ENCODE data around the gene NLRP1. TPM values are rescaled to one million over a fixed set of nuclear protein-coding genes. Genes with fewer than 3 reads are reported as not detected.

NLRP1 gene
- total and polyA plus RNA-seq, 2 of the 13 experiments (the other 11 are each of a cell fraction or from before 2014, with no cell fraction given): 3.4 to 3.7 TPM

DNA sequence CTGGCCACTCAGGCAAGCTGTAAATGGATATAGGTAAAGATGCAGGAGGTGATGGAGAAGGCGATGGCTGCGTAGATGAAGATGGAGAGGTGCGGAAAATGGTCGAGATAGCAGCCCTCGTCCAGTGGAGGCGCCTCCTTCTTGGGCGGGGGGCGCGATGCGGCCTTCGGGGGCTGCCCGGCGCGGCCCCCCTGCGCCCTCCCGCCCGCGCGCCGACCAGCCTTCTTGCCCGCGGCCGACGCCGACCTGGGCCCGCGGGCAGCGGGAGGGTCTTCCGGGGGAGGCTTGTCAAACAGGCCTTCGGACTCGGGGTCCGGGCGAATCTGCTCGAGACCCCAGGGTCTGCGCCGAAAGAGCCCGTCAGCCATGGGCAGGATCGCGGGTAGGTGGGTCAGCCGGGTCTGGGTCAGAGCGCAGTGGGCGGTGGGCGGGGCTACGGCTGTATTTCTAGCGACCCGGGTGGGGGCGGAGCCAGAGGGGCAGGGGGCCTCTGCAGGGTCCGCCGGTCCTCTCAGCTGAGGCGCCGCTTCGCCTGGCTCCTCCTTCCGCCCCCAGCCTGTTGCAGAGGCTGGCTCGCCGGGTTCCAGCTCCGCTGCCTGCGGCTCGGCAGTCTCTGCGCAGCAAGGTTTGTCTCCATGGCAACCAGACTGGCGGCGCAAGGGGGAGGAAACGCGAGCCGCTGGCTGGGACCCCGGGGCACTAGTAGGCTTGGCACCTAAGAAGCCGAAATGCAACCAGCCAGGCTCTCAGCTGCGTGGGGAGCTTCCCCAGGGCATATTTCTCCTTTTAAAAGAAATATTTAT is 83.5 kb downstream of the NLRP1 start (continued):
- TF ChIP-seq ZNF780A (CRISPR knock-in tag; IDR thresholded peaks at IDR 0.05): no peak
- no peak for TF ChIP-seq ZNF672 (CRISPR knock-in tag; IDR thresholded peaks at IDR 0.05)
- TF ChIP-seq, protein P1, sequence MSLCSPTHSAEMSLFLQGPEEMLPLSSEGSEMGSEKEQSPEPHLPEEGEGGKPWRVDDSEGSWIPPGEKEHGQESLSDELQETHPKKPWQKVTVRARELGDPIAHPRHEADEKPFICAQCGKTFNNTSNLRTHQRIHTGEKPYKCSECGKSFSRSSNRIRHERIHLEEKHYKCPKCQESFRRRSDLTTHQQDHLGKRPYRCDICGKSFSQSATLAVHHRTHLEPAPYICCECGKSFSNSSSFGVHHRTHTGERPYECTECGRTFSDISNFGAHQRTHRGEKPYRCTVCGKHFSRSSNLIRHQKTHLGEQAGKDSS (CRISPR knock-in tag; IDR thresholded peaks at IDR 0.05; ENCODE audit: borderline replicate concordance, low read depth): no peak
- peak; percentile 69; the same call in 1 of the 2 replicates for TF ChIP-seq POGZ (CRISPR knock-in tag; IDR thresholded peaks at IDR 0.05)
- TF ChIP-seq ZNF570 (CRISPR knock-in tag; IDR thresholded peaks at IDR 0.05; ENCODE audit: borderline replicate concordance): no peak
- TF ChIP-seq ZNF724P (CRISPR knock-in tag; IDR thresholded peaks at IDR 0.05; ENCODE audit: borderline replicate concordance): peak; percentile 52; the same call in 1 of the 2 replicates
- peak; percentile 80 for TF ChIP-seq GABPB1 (CRISPR knock-in tag; IDR thresholded peaks at IDR 0.05)
- no peak for TF ChIP-seq SNRNP70 (IDR thresholded peaks at IDR 0.05; ENCODE audit: low read depth, low read length)
- 0 out of 2 replicates have a peak, but pooled peaks have one; percentile 9 for TF ChIP-seq RARA (CRISPR knock-in tag; IDR thresholded peaks at IDR 0.05)
- TF ChIP-seq, protein P2, sequence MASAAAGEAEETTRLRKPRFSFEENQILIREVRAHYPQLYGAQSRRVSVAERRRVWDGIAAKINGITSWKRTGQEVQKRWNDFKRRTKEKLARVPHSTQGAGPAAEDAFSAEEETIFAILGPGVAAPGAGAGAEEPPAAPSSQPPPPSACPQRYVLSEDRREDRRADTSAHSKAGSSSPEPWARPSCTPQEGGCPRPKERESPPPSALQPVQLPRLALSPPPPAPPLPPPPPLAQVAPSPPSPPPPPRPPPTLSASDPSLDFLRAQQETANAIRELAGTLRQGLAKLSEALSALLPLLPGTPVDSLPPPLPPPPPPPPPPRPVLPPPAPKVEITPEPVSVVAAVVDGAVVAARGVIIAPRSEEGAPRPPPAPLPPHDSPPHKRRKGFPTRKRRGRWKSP (CRISPR knock-in tag; IDR thresholded peaks at IDR 0.05): peak; percentile 98
- TF ChIP-seq, protein P3, sequence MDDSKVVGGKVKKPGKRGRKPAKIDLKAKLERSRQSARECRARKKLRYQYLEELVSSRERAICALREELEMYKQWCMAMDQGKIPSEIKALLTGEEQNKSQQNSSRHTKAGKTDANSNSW (CRISPR knock-in tag; IDR thresholded peaks at IDR 0.05; ENCODE audit: borderline replicate concordance): no peak
- TF ChIP-seq KLF6 (CRISPR knock-in tag; IDR thresholded peaks at IDR 0.05): 0 out of 2 replicates have a peak, but pooled peaks have one; percentile 27
- 0 out of 2 replicates have a peak, but pooled peaks have one; percentile 52 for TF ChIP-seq THAP11 (CRISPR knock-in tag; IDR thresholded peaks at IDR 0.05)
- TF ChIP-seq, protein P4, sequence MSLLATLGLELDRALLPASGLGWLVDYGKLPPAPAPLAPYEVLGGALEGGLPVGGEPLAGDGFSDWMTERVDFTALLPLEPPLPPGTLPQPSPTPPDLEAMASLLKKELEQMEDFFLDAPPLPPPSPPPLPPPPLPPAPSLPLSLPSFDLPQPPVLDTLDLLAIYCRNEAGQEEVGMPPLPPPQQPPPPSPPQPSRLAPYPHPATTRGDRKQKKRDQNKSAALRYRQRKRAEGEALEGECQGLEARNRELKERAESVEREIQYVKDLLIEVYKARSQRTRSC (CRISPR knock-in tag; IDR thresholded peaks at IDR 0.05; ENCODE audit: low read depth): no peak
- 0 out of 2 replicates have a peak, but pooled peaks have one; percentile 25 for TF ChIP-seq ZFP36L1 (CRISPR knock-in tag; IDR thresholded peaks at IDR 0.05)
- TF ChIP-seq XRCC5 (optimal IDR thresholded peaks at IDR 0.05; ENCODE audit: low read length): peak; percentile 26
- peak; percentile 32; the same call in 1 of the 2 replicates for TF ChIP-seq ZFY (CRISPR knock-in tag; IDR thresholded peaks at IDR 0.05)
- TF ChIP-seq, protein P5, sequence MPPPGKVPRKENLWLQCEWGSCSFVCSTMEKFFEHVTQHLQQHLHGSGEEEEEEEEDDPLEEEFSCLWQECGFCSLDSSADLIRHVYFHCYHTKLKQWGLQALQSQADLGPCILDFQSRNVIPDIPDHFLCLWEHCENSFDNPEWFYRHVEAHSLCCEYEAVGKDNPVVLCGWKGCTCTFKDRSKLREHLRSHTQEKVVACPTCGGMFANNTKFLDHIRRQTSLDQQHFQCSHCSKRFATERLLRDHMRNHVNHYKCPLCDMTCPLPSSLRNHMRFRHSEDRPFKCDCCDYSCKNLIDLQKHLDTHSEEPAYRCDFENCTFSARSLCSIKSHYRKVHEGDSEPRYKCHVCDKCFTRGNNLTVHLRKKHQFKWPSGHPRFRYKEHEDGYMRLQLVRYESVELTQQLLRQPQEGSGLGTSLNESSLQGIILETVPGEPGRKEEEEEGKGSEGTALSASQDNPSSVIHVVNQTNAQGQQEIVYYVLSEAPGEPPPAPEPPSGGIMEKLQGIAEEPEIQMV (CRISPR knock-in tag; IDR thresholded peaks at IDR 0.05; ENCODE audit: low read depth): peak; percentile 99
- no peak for TF ChIP-seq ZNF614 (CRISPR knock-in tag; IDR thresholded peaks at IDR 0.05; ENCODE audit: borderline replicate concordance)
- TF ChIP-seq ZNF282 (IDR thresholded peaks at IDR 0.05; ENCODE audit: partially characterized antibody): no peak
- TF ChIP-seq, protein P6, sequence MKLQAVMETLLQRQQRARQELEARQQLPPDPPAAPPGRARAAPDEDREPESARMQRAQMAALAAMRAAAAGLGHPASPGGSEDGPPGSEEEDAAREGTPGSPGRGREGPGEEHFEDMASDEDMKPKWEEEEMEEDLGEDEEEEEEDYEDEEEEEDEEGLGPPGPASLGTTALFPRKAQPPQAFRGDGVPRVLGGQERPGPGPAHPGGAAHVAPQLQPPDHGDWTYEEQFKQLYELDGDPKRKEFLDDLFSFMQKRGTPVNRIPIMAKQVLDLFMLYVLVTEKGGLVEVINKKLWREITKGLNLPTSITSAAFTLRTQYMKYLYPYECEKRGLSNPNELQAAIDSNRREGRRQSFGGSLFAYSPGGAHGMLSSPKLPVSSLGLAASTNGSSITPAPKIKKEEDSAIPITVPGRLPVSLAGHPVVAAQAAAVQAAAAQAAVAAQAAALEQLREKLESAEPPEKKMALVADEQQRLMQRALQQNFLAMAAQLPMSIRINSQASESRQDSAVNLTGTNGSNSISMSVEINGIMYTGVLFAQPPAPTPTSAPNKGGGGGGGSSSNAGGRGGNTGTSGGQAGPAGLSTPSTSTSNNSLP (IDR thresholded peaks at IDR 0.05; ENCODE audit: low read depth, low read length): no peak
- TF ChIP-seq ZNF607 (CRISPR knock-in tag; IDR thresholded peaks at IDR 0.05; ENCODE audit: borderline replicate concordance): no peak
- TF ChIP-seq CHCHD3 (CRISPR knock-in tag; IDR thresholded peaks at IDR 0.05): no peak

All from HepG2 (cell line).